BJ (cell line): ENCODE data around the gene FAT2. TPM values are rescaled to one million over a fixed set of nuclear protein-coding genes. Genes with fewer than 3 reads are reported as not detected.

Source experiments
- CTCF ChIA-PET: fragments of 350-600 bp; formaldehyde crosslinking; extraction: SDS; loops from one replicate; lab custom pipeline; 2021; ENCODE audit warnings: antibody characterized with exemption, inconsistent platforms; lab: Yijun Ruan, JAX
- POLR2A ChIA-PET: fragments of 300-600 bp; sonication (Branson Sonifier 250); formaldehyde crosslinking; extraction: SDS; loops from one replicate; lab custom pipeline; 2021; ENCODE audit warnings: antibody characterized with exemption; lab: Charles Lee
- DNase-seq: peaks from one replicate; pipeline ENCODE4 v3.0.0-alpha.2; 2011; ENCODE audit warnings: low read depth
- H3K27me3 ChIP-seq: 2 replicates; pipeline ENCODE4 v1.6.0; 2011; ENCODE audit warnings: low read length; ENCODE audit not compliant: control insufficient read depth, insufficient read depth
- H3K36me3 ChIP-seq: 2 replicates; pipeline ENCODE4 v1.5.1; 2011; ENCODE audit warnings: low read length; ENCODE audit not compliant: control insufficient read depth, insufficient read depth
- H3K4me3 ChIP-seq: 2 replicates; pipeline ENCODE4 v1.5.1; 2011; ENCODE audit warnings: low read depth, mild to moderate bottlenecking, control low read depth, low read length
- CTCF ChIP-seq: IDR thresholded peaks from 2 replicates; pipeline ENCODE4 v1.5.1; 2011; ENCODE audit warnings: low read depth, mild to moderate bottlenecking, control low read depth, inconsistent platforms, low read length, moderate library complexity; ENCODE audit not compliant: insufficient read depth
- polyA plus RNA-seq: library from polyadenylated mRNA; depleted of rRNA; stranded (reverse); fragments of >200 nt; gene quantifications from 2 replicates; pipeline ENCODE4 v1.2.3, GENCODE V29; 2011

The FAT2 gene
- polyA plus RNA-seq, 1 experiment: not detected

- CTCF ChIA-PET: interaction anchor here (0.8 kb wide), 1 partner anchor 10 kb away, joined by 3 read pairs; no protein-coding TSS in a partner anchor
- TF ChIP-seq CTCF: no peak
- no peaks in the 10 kb centered on the region for H3K36me3 ChIP-seq
- no peak for DNase-seq
- POLR2A ChIA-PET: no interaction called here
- no peak overlapping the region for H3K4me3 ChIP-seq
- H3K27me3 ChIP-seq: peaks cover 3% of the 10 kb centered on the region; the same call in 1 of the 2 replicates
These were observed 36.5 kb upstream of the FAT2 start for GRCh38 chr5:151627650-151628049.

GRCh38 chr5:151625285-151625684 is 34.2 kb upstream of the FAT2 start:
- POLR2A ChIA-PET: no interaction called here
- CTCF ChIA-PET: no interaction called here
- Histone ChIP-seq H3K36me3 (no peaks in the 10 kb centered on the region), H3K27me3 (peaks cover 7% of the 10 kb centered on the region; the same call in 1 of the 2 replicates), H3K4me3 (no peak overlapping the region)
- no peak for DNase-seq
- no peak for TF ChIP-seq CTCF

GRCh38 chr5:151624476-151624875 is 33.3 kb upstream of the FAT2 start:
- ChIA-PET CTCF (no interaction called here), POLR2A (no interaction called here)
- no peak for DNase-seq
- Histone ChIP-seq H3K27me3 (peaks cover 7% of the 10 kb centered on the region; the same call in 1 of the 2 replicates), H3K36me3 (no peaks in the 10 kb centered on the region), H3K4me3 (no peak overlapping the region)
- no peak for TF ChIP-seq CTCF

GRCh38 chr5:151622367-151623088 is 31.4 kb upstream of the FAT2 start:
- Histone ChIP-seq H3K27me3 (peaks cover 7% of the 10 kb centered on the region; the same call in 1 of the 2 replicates), H3K4me3 (no peak overlapping the region), H3K36me3 (no peaks in the 10 kb centered on the region)
- ChIA-PET POLR2A (no interaction called here), CTCF (interaction anchor here (1.1 kb wide), 1 partner anchor 11 kb away, joined by 3 read pairs; no protein-coding TSS in a partner anchor)
- no peak for DNase-seq
- no peak for TF ChIP-seq CTCF

- no peak for TF ChIP-seq CTCF
- H3K36me3 ChIP-seq: no peaks in the 10 kb centered on the region
- peaks cover 7% of the 10 kb centered on the region; the same call in 1 of the 2 replicates for H3K27me3 ChIP-seq
- DNase-seq: no peak
- POLR2A ChIA-PET: no interaction called here
- H3K4me3 ChIP-seq: no peak overlapping the region
- CTCF ChIA-PET: no interaction called here
These were observed 29.3 kb upstream of the FAT2 start for GRCh38 chr5:151620461-151620840.
